Left ventricle myocardium superior (tissue), 1 donor: ENCODE data around the gene FAM120AOS. TPM values are rescaled to one million over a fixed set of nuclear protein-coding genes. Genes with fewer than 3 reads are reported as not detected.
A peak's percentile ranks its signal among the peaks of the same experiment; 100 is the strongest.
"Not testable (repeated sequence)": the region's sequence is repeated elsewhere in the genome, so short reads cannot be mapped to it uniquely, and the experiment has no call there.

Experiments
- ATAC-seq: fragments of 200-7000 bp; cut with Tn5 transposase; one replicate; pipeline ENCODE4 v1.9.1; 2020; ENCODE audit warnings: mild to moderate bottlenecking, moderate library complexity
- DNase-seq: peaks from one replicate; pipeline ENCODE4 v3.0.0-alpha.2; 2020
- intact Hi-C: fragments of 100-400 bp; cut with micrococcal nuclease; formaldehyde crosslinking; loops from one replicate; pipeline ENCODE4 v1.11.0; 2022
- total RNA-seq: library from RNA; stranded (reverse); fragmentation: NEBNext Ultra II Directional; extraction: Animal tissue kit (Norgen Biotek cat#: 25700); gene quantifications from one replicate; pipeline ENCODE4 v1.2.1, GENCODE V29; 2021
- donor health status: DM: no; HTN: yes; CAD: no; lungs with severe emphysema.

FAM120AOS gene
- total RNA-seq, 1 donor from 2014 or later: 27.3 TPM

DNA sequence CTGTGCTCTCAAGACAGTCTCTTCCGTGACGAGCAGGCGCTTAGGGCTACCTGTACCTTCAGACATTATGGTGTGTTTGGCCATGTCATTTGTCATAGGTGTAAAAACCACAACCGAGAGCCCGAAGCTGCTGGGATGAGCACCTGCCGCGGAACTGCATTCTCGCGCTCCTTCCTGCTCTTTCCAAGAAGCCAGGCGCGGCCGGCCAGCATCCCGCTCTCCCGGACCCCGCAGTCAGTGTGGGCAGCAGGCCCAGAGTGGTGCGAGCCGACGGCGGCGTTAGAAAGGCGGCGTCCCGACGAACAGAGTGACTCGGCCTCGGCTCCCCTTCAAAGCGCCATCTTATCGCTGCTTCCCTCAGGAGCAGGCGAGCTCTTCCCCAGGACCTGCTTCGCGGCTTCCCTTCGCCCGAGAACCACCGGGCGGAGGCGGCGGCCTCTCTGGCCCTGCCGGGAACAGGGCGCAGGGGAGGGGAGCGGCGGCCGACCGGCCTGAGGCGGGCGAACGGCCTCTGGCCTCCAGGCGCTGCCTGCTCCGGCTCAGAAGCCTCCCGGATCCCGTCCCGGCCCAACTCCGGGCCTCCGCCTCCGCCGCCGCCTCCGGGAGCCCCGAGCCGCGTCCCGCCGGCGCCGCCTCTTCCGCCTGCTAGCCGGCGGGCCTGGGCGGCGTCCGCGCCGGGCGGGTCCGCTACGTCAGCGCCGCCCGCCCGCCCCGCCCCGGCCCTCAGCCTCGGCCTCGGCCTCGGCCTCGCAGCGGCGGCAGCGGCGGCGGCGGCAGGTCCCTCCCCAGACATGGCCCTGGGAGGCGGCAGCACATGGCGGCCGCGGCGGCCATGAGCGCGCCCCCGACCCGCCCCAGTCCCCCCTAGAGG lies 2.2 kb downstream of the FAM120AOS start, which contains the start of gene FAM120A:
Gene FAM120A, plus strand, starts transcription at position 741 of the 871 bp plus-strand sequence. CDS start 231 bp downstream, outside the sequence.
- intact Hi-C loops: no loop called here
- DNase-seq: peak; percentile 88

DNA sequence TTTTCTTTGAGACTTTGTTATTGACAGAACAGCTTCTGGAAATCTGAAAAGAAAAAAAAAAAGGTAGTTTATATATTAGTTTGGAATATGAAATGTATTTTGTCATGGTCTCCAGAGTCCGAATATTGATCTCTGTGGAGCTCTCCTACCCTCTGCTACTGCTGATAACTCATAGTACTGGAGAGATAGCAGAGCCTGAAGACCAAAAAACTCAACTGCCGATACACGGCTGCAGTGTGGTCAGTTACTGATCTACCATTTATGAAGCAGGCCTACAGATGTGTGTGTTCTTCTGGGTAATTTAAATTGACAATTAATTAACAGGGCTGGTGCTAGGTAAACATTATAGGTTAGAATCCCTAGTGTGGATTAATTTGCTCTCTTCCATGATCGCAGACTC lies 5.7 kb downstream of the FAM120AOS start:
- intact Hi-C loops: loop anchor here (10.0 kb wide), 1 partner anchor 117 kb away; no protein-coding TSS in a partner anchor
- DNase-seq: no peak
- no peak for ATAC-seq

More for the DNA sequence above, 2.2 kb downstream of the FAM120AOS start, which contains the start of gene FAM120A:
- peak; percentile 78 for ATAC-seq

GRCh38 chr9:93446073-93446472 lies 7.3 kb downstream of the FAM120AOS start:
- ATAC-seq (no peak), DNase-seq (no peak)
- intact Hi-C loops: loop anchor here (10.0 kb wide), 1 partner anchor 119 kb away; no protein-coding TSS in a partner anchor

DNA sequence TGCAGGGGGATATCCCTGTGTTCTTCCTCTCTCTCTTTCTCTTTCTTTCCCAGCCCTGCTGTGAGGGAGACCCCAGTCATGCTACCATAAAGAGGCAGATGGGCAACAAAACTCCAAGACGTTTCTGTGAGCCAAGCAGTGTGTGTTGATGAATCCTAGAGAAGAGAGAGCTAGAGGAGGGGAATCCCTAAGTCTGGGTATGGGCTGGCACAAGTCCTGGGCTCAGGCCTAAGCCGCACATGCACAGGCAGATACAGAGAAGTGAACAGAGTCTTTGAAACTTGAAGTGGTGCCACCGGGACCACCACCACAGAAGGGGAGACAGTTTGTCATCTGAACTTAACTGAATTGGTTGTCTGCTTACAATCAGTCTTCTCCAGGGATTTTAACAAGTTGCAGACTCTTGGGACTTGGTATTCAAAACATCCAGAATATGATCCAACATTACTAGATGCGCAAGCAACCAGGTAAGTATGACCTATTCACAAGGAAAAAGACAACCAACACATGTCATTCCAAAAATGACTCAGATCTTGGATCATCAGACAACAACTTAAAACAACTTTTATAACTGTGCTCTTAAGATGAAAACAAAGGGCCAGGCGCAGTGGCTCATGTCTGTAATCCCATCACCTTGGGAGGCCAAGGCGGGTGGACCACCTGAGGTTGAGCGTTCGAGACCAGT lies 12.3 kb downstream of the FAM120AOS start:
- ATAC-seq: no peak
- intact Hi-C loops: loop anchor here (10.0 kb wide), 1 partner anchor 124 kb away; no protein-coding TSS in a partner anchor

DNA sequence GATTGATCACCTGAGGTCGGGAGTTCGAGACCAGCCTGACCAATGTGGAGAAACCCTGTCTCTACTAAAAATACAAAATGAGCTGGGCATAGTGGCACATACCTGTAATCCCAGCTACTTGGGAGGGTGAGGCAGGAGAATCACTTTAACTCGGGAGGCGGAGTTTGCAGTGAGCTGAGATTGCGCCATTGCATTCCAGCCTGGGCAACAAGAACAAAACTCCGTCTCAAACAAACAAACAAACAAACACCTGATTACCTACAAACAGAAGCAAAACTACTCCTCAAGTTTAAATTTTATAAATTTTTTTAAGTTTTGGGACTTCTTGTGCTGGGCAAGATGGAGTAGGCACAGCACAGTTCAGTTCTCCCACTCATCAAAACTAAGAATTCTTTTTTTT lies 14.1 kb downstream of the FAM120AOS start:
- intact Hi-C loops, ATAC-seq, DNase-seq: not testable (repeated sequence)

More for the DNA sequence above, 12.3 kb downstream of the FAM120AOS start:
- no peak for DNase-seq

DNA sequence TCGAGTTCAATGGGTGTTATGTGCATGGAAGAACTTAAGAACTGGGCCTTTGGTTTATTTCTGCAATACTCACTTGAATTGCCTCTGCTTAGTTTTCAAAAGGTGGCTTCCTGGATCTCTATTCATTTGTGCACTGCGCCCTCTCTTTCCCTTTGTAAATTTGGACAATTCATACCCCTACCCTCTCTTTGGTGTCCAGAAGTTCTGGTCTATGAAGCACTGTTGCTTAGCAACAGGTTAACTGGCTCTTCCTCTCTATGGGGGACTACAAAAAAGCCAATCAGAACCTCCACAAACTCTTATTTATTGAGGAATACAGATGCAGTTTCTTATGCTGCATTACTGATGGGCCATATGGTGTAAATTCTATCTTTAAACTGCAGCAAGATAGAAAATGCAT lies 15.4 kb downstream of the FAM120AOS start:
- no peak for DNase-seq
- intact Hi-C loops: no loop called here
- no peak for ATAC-seq

DNA sequence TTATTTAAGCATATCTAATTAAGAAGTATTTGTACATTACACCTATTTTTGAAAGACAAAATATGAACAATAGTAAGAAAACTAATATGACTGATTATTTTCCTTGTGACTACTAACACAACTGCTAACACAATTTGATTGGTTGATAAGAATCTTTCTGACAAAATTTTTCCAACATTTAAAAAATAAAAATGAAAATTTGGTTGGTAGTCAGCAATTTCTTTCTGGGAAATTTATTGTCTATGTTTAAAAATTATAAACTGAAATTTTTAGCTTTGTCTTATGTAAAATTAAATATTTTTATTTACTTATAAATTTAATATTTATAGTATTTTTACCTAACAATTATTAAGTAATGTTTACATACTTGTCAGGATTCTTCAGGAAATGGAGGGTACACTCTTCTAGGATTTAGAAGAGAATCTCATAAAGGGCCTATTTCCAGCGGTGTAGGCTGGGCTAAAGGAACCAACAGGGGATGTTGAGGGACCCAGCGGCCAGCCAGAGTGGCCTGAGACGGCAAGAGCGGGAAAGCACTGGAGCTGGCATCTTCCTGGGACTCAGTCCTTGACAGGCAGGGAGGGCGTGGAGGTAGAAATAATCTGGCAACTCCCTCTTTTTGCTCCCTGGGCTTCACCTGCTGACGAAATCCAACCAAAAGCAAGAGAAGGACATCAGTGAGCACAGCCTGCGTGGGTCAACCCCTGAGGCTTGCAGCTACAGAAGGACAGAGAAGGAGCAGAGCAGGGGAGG lies 16.6 kb downstream of the FAM120AOS start:
- ATAC-seq (no peak), DNase-seq (no peak)
- intact Hi-C loops: no loop called here

- intact Hi-C loops: no loop called here
- ATAC-seq: no peak
- DNase-seq: no peak
These were observed 17.2 kb downstream of the FAM120AOS start for GRCh38 chr9:93436218-93436617.

DNA sequence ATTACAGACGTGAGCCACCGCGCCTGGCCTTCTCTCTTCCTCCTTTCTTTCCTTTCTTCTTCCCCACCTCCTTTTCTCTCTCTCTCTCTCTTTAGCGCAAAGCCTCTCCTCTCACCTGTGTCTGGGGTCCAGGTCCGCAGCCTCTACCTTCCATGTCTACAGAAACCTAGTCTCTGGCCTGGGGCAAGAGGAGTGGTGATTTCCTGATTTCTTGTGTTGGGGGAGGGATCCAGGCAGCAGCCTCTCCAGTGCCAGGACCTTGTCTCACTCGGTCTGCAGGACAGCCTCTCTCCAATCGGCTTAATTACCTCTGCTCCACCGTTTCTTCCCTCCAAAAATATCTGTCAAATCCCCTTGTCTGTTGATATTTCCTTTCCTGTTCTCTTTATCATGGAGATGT lies 18.0 kb downstream of the FAM120AOS start:
- DNase-seq: no peak

GRCh38 chr9:93434056-93434455 lies 19.3 kb downstream of the FAM120AOS start:
- ATAC-seq: no peak
- no peak for DNase-seq
- intact Hi-C loops: no loop called here

More for the DNA sequence above, 18.0 kb downstream of the FAM120AOS start:
- intact Hi-C loops: no loop called here
- no peak for ATAC-seq

GRCh38 chr9:93432964-93433363 lies 20.4 kb downstream of the FAM120AOS start:
- DNase-seq (no peak), ATAC-seq (no peak)
- intact Hi-C loops: no loop called here

DNA sequence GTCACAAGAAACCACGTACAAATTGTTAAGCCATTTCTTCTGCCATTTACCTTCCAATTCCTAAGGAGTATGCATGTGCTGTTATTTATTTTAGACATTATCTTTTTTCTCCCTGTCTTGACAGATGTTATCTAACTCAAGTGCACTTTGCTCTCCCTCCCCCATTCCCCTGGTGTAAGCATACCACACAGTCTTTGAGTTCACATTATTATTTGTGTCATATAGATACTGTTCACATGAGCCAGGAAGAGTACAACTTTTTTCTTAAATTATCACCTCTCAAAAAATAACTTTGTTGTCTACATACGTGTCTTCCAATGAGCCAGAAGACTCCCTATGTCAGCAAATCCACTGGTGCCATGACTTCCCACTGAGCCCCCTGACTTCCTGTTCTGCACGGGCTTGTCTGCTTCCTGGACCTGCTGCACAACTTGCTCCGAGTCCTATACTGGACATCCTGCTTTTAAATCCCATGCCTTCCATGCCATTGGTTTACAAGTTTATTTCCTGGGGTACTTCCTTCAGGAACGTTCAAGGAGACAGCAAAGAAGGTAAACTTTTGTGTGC lies 21.8 kb downstream of the FAM120AOS start:
- intact Hi-C loops: no loop called here
- no peak for ATAC-seq
- DNase-seq: no peak

- no peak for DNase-seq
- intact Hi-C loops: no loop called here
- ATAC-seq: peak; percentile 28
These were observed 25.6 kb downstream of the FAM120AOS start for GRCh38 chr9:93427655-93428379.

- intact Hi-C loops: no loop called here
- DNase-seq (no peak), ATAC-seq (no peak)
These were observed 30.3 kb downstream of the FAM120AOS start for GRCh38 chr9:93422977-93423616.

GRCh38 chr9:93419023-93419422 lies 34.4 kb downstream of the FAM120AOS start:
- ATAC-seq (no peak), DNase-seq (no peak)
- intact Hi-C loops: no loop called here

GRCh38 chr9:93417538-93417937 lies 35.8 kb downstream of the FAM120AOS start:
- intact Hi-C loops: no loop called here
- no peak for ATAC-seq
- DNase-seq: no peak

DNA sequence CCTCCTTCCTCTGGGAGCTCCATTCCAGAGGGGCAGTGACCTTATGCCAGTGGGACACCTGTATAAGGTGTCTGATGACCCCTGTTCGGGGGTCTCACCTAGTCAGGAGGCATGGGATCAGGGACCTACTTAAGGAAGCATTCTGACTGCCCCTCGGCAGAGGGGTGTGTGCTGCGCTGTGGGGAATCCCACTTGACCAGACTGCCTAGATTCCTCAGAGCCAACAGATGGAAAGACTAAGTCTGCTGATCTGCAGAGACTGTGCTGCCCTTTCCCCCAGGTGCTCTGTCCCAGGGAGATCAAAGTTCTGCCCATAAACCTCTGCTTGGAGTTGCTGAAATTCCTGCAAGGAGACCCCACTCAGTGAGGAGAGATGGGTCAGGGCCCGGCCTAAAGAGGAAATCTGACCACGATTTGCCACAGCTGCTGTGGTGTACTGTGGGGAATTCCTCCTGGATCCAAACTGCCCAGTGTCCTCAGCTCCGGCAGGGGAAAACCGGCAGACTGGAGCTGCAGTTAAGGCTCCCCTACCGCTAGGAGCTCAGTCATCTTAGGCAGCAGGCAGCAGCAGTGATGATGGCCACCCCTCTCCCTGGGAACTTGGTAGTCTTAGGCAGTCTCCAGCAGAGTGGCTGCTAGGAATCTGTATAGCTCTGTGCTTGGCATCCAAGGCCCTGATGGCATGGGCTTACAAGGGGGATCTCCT lies 36.7 kb downstream of the FAM120AOS start:
- DNase-seq (no peak), ATAC-seq (no peak)
- intact Hi-C loops: no loop called here
